ENCODE measurements around the gene LGALS12.
"Not testable (repeated sequence)": the region's sequence is repeated elsewhere in the genome, so short reads cannot be mapped to it uniquely, and the experiment has no call there.

Gene LGALS12

GRCh38 chr11:63534076-63534475, 28.2 kb downstream of the LGALS12 start:
- no peak for FAIRE-seq

DNA sequence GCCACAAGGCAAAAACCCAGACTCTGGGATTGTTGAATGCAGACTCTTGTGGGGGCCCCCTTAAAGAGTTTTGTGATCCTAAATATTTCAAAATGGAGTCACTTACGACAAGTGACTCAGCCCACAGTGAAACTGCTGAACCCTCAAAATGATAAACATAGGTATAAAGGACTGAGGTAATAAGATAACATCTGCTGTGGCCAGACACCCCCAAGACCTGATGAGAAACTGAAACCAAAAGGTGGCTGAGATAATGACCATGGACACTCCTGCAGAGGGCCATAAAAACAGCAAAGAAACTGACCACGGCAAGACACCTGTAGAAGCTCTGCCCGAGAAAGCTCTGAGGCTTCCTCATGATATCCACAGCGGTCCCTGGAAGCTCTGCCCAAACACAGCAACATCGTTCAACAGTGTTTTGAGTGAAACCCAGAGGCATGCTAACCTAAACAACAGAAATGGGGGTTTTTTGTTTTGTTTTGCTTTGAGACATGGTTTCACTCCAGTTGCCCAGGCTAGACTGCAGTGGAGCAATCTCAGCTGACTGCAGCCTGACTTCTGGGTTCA, 29.1 kb downstream of the LGALS12 start:
- FAIRE-seq: no peak

DNA sequence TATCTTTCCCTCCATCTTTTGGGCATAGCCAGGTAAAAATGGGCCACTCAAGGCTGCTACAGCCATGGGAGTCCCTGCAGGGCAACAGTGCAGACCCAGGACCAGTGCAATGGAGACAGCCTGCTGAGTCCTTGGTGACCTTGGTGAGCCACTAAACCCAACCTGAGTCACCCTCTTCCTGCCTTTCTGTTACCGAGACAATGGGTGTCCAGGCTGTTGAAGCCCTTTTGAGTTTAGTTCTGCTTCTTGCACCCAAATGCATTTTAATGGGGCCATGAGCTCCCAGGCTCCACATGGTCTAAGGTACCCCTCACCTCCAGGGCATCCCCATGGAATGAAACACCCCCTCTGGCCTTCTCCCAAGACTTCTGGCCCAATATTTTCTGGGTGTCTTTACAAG, 29.9 kb downstream of the LGALS12 start:
- FAIRE-seq: no peak

DNA sequence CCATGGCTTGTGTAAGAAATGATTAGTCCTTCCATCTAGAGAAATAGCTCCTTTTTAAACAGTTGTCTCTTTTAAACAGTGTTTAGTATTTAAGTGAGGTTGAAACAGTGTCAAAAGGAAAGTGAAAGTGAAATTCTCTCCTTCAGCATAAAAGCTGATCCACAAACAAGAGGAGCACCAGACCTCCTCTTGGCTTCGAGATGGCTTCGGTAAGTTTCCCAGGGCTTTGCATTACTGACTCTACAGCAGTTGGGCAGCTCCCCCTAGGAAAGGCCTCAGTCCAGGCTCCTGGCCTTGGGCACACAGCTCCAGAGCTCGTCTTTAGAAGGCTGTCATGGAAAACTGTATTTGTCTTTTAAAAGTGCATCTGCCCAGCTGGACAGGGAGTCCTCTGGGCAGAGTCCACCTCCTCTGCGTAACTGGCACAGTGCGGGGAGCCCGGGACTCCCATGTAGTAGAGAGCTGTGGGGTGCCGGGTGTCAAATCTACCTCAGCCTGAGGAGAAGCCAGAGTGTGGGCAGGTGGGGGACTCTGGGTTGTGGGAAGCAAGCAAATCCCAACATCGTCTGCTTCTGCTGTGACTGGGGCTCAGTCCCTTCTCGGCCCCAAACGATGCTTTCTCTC, 30.9 kb downstream of the LGALS12 start, which contains the start of gene PLAAT4:
Gene PLAAT4, plus strand, starts transcription at position 140 of the 624 bp plus-strand sequence. Its CDS starts 61 bp downstream, at position 201.
- no peak for FAIRE-seq

DNA sequence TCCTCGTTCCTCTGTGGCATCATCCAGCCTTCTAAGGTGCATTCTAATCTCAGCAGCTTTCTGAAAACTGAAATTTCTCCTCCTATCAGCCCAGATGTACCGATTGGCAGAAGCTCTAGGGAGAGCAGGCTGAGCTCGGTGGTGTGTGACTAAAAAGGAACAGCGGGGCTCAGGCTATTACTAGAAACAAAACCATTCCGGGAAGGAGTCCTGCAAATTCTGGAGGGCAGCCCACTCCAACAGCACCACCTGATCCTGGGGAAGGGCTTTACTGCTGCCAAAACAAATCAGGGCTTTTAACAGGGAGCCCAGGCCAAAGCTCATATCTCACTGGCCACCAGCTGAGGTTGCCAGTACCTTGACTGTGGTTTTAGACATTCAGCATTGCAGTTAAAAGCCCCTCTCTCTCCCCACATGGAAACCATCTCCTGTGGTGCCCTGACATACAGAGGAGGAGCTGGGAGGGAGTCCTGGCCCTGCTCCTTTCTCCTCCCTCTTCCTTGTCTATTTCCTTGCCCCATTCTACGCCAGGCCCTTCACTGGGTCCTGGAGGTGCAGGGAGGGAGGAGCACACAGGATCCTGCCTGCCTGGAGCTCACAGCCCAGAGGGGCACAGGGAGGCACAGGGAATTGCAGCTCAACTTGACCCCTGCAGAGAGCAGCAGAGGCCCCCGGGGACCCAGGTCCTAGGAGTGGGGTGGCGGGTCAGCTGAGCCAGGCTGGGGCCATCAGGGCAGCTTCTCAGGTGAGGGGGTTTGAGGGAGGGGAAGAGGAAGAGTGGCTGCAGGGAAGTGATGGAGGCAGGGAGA, 31.6 kb downstream of the LGALS12 start:
- no peak for FAIRE-seq

GRCh38 chr11:63542506-63542905, 36.6 kb downstream of the LGALS12 start:
- not testable (repeated sequence) for FAIRE-seq

DNA sequence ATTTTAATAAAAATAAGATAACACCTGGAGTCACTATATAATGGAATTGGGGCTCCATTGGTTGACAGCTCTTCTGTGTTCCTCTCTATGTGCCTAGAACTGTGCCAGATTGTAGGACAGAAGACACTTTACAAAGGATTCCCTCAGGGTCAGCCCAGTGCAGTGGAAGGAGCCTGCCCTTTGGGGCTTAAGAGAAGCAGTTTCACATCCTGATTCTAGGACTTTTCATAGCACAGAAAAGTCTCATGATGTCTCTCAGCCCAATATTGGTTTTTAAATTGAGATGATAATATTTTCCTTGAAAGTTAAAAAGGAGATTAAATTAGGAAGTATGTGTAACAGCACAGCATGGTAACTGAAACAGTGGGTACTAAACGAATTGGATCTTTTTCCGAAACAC, 37.8 kb downstream of the LGALS12 start:
- no peak for FAIRE-seq

- no peak for FAIRE-seq
These were observed 41.2 kb downstream of the LGALS12 start for GRCh38 chr11:63547061-63547460.

GRCh38 chr11:63548178-63548577, 42.3 kb downstream of the LGALS12 start:
- no peak for FAIRE-seq

DNA sequence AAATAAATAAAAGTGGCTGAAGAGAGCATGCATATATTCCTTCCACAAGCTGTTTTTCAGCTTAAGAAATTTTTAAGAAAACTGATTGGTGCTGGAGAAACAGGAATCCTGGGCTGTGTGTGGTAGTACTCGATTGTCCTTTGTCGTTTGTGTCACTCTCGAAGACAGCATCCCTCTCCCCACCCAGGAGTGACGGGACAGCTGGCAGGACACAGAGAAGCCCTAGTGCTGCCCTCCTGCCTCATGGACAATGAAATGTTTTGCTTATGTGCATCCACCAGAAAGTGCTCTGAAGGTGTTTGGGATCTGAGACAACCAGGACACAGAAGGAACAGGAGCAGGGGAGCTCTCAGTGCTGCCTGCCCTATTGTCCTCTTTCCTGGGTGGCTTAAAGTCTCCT, 43.5 kb downstream of the LGALS12 start:
- FAIRE-seq: no peak

- not testable (repeated sequence) for FAIRE-seq
These were observed 44.3 kb downstream of the LGALS12 start for GRCh38 chr11:63550156-63550700.

DNA sequence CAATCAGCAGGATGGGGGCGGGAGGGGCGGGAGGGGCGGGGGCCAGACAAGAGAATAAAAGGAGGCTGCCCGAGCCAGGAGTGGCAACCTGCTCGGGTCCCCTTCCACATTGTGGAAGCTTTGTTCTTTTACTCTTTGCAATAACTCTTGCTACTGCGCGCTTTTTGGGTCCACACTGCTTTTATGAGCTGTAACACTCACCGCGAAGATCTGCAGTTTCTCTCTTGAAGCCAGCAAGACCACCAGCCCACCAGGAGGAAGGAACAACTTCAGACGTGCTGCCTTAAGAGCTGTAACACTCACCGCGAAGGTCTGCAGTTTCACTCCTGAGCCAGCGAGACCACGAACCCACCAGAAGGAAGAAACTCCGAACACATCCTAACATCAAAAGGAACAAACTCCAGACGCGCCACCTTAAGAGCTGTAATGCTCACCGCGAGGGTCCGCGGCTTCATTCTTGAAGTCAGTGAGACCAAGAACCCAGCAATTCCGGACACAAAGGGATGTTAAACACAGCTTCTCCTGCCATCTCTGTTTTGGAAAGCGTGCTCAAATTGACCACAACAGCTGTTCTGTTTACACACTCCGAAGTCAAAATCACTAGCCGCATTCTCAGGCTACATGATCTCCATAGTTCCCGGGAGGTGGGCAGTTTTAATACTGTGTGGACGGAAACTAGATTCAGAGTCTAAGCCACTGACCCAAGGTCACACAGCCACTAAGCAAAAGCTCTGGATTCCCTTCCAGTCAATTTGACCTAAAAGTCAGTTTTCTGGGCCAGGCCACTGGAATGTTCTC, 45.4 kb downstream of the LGALS12 start:
- no peak for FAIRE-seq

GRCh38 chr11:63551889-63552266, 46.0 kb downstream of the LGALS12 start:
- FAIRE-seq: no peak

DNA sequence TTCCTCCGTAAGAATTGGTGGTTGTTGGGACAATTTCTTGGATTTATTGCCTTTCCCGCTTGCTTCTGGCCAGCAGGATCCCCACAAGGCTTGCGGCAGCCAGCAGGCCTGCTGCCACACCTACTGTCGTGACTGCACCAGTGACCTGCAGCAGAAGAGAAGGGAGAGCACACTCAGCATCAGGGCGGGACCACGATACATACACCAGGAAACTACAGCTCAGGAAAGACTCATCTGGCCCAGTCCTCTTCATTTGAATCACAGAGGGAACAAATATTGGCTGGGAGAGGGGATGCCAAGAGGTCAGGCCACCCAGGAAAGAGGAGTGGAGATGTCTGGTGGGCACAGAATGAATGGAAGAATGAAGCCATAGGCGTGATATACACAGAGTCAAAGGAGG, 47.0 kb downstream of the LGALS12 start:
- no peak for FAIRE-seq

- FAIRE-seq: no peak
These were observed 47.9 kb downstream of the LGALS12 start for GRCh38 chr11:63553759-63554158.

DNA sequence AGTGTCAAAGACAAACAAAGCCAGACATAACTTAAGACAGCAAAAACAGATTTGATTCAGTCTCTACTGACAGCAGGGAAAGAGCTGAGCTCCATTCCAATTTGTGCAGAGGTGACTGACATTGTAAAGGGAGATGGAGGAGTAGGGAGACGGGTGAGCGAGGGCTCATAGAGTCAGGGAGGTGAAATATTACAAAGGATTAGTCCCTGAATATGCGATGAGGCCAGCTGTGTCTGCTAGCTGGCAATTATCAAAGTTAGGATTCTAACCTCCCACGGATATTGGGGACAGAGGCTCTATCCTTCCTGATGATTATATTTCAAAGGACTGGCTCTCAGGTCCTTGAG, 49.0 kb downstream of the LGALS12 start:
- FAIRE-seq: no peak

DNA sequence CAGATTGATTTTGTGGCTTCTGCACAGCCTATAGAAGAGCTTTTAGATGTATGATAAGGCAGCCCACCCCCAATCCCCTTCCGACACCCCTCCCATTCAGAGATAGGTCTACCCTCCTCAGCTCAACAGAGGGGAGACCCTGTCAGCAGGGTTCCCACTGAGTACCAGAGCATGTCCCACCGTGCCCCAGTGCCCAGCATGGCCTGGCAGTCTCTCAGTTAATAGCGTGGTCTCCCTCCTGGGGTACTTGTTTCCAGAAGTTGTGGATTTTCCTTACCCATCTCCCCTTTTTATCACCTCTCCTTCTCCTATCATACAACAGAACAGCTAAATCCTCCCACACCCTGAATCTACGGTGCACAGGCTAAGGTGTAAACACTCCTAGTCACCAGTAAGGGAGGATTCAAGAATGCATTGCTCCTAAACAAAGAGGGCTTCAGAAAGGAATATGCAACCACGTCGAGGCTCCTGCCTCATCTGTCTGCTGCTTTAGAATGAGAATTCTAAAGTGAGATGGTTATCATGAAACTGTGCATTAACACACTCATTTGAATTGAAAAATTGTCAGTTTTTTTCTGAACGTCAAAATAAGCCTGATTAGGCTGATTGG, 50.6 kb downstream of the LGALS12 start:
- no peak for FAIRE-seq

DNA sequence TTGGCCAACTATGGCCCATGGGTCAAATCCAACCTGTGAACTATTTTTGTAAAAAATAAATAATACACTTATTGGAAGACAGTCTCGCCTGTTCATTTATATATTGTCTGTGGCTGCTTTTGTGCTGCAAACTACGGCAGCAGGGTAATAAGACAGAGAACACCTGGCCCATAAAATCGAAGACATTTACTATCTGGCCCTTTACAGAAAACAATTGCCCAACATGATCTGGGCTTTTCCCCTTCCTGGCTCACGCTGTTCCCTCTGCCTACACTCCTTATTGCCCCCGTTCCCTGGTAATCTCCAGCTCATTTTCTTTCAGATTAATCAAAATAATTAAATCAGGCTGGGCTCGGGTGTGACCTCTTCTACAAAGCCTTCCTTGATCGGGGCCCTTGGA, 51.7 kb downstream of the LGALS12 start:
- no peak for FAIRE-seq

DNA sequence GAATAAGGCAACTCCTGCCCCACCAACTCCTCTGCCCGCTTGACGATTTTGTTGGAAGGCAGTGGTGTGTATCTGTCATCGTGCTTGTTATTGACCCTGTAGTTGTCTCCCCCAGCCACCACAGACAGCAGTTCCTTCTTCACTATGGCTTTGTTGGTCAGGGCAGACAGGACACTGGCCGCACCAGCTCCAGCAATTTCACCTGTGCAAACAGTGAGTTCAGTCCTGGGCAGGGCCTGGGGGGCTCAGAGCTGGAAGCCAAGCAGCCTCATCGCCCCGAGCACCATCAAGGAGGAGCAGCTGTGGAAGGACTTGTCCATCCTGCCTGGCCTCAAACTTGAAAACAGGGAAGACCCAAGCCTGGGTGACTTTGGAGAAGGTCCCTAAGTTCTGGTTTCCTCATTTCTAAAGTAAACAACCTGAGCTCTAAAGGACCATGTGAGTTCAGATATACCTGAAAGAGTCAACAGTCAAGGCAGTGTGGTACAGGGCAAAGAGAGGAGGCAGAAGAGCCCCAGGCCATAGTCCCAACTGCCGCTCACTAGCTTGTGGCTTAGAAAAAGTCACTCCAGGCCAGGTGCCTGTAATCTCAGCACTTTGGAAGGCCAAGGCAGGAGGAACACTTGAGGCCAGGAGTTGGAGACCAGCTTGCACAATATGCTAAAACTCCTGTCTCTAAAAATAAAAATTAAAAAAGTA, 52.7 kb downstream of the LGALS12 start:
- no peak for FAIRE-seq

- FAIRE-seq: no peak
These were observed 54.8 kb downstream of the LGALS12 start for GRCh38 chr11:63560506-63561180.
